HG03442 (cell line): ENCODE results near the gene UBE2G1.

Experiments used
- ATAC-seq: cut with Tn5 transposase; IDR thresholded peaks from one replicate; pipeline ENCODE4 v1.9.1; 2021; ENCODE audit warnings: mild to moderate bottlenecking, moderate library complexity; ENCODE audit not compliant: unreplicated experiment

The UBE2G1 gene, protein sequence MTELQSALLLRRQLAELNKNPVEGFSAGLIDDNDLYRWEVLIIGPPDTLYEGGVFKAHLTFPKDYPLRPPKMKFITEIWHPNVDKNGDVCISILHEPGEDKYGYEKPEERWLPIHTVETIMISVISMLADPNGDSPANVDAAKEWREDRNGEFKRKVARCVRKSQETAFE

DNA sequence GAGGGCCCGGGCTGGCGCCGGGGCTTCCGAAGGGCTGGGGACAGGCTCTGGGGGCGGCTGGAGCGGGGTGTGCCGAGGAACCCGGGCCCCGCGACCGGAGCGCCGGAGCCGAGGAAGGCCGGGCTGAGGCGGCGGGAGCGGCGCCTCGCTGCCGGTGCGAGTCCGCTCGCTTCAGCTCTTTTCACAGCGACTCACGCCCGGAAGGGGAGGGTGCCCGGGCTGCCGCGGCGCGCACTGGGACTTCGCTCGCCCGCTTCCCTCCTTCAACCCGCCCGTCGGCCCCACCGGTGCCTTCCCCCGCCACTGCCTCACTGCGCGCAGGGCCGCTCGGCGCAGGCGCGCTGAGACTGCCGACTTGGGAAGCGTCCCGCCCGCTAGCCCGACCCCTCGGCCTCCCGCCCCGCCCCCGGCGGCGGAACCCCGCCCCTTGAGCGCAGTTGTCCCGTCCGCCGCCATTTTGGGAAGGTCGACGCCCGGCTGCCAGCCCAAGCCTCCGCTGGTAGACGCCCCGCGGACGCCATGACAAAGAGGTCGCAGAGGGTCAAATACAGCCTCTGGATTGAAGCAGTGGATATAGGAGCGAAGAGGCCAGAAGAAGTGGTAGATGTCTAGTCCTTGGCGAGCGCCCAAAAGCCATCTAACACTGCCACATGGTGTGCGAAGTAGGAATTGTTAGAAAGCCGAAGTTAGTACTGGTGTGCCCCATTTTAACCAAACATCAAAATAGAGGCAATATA, at the start of gene UBE2G1:
TSS of gene UBE2G1 (minus strand) at position 349 of the 737 bp plus-strand sequence. CDS start 359 bp downstream, outside the sequence.
- peak; percentile 76 for ATAC-seq

DNA sequence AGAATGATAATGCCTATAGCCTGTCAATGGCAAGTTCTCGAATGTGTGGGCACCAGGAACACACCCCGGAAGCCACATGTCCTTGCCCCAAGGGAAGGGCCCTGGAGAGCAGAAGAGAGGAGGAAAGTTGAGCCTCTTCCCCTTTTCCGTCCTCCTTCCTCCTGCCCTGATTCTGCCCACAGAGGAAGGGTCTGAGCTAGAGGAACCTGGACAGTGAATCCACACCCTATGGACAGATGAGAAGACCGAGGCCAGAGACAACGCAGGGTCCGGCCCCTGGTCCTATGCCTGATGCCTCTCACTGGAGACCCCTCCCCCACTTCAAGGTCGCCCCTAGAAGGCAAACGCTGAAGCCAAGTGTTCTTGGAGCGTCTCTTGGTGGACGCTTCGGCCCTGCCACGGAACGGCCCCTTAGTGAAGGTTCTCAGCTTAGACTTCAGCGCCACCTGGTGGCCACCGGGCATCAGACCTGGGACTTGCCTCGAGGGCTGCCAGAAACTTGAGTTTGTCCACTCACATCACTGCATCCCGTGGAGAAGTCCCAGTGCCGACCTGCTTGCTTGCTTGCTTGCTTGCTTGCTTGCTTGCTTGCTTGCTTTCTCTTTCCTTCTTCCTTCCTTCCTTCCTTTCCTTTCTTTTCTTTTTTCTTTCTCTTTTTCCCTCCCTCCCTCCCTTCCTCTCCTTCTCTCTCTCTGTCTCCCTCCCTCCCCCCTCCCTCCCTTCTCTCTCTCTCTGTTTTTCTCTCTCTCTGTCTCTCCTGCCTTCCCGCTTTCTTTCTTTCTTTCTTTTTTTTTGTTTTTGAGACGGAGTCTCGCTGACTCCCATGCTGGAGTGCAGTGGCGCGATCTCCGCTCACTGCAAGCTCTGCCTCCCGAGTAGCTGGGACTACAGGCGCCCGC, 46.7 kb upstream of the UBE2G1 start:
- ATAC-seq: no peak

DNA sequence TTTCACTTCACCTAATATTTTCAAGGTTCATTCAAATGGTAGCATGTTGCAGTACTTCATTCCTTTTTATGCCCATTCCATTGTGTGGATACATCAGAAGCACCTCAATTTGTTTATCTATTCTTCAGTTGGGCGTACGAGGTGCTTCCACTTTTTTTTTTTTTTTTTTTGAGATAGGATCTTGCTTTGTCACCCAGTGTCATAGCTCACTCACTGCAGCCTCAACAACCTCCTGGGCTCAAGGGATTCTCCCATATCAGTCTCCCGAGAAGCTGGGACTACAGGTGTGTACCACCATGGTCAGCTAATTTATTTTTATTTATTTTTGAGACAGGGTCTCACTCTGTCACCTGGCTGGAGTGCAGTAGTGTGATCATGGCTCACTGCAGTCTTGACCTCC, 44.7 kb upstream of the UBE2G1 start:
- no peak for ATAC-seq

DNA sequence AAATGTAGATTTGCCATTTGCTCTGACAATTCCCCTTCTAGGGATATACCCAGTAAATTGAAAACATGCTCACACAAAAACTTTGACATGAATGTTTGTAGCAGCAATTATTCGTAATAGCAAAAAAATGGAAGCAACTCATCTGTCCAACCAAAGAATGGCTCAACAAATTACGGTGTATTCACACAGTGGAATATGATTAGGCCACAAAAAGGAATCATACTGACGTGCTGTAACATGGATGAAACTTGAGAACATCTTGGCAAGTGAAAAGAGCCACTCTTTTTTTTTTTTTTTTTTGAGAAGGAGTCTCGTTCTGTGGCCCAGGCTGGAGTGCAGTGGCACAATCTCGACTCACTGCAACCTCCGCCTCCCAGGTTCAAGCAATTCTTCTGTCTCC, 43.2 kb upstream of the UBE2G1 start:
- ATAC-seq: no peak

DNA sequence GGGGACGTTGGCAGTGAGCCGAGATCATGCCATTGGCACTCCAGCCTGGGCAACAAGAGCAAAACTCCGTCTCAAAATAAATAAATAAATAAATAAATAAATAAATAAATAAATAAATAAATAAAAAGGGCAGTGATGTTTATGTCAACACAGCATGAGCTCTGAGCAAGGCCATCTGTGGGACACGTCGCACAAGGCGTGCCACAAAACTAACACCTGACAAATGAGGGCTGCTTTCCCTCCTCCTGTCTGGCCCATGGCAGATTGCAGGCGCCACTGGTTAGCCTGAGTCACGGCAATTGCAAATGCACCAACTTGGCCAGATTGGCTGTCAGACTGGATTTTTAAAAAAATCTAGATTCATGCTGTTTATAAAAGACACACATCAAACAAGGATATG, 41.4 kb upstream of the UBE2G1 start:
- ATAC-seq: no peak

DNA sequence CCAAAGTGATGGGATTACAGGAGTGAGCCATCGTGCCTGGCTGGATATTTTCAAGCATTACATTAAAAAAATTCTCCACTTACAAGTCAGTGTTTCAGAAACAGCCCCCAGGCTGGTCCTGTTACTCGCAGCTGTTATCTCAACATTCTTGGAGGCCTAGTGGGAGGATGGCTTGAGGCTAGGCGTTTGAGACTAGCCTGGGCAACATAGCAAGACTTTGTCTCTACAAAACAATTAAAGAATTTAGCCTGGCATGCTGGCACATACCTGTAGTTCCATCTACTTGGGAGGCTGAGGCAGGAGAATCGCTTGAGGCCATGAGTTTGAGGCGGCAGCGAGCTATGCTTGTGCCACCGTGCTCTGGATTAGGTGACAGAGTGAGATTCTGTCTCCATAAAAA, 40.7 kb upstream of the UBE2G1 start:
- no peak for ATAC-seq

DNA sequence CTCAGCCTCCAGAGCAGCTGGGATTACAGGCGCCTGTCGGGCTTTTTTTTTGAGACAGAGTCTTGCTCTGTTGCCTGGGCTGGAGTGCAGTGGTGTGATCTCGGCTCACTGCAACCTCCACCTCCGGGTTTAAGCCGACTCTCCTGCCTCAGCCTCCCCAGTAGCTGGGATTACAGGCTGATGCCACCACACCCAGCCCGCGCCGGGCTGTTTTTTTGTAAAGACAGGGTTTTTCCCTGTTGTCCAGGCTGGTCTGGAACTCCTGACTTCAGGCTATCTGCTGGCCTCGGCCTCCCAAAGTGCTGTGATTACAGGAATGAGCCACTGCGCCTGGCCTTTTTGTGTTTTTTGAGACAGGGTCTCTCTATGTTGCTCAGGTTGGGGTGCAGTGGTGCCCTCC, 39.9 kb upstream of the UBE2G1 start:
- no peak for ATAC-seq

DNA sequence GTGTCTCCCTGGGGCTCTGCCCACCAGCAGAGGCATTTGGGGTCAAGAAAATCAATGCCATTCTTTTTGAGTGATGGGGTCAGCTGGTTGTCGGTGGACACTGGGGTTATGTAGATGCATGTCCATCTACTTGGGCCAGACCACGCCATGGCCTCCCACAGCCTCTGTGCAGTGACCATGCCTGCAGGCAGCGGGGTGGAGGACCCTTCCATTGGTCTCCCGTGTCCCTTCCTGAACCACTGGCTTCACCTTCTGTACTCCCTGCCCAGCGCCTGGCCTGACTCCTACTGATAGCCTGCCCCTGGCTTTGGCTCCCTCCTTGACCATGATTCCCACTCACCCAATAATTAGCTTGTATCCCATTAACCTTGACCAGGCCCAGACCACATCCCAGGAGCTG, 39.2 kb upstream of the UBE2G1 start:
- ATAC-seq: no peak

DNA sequence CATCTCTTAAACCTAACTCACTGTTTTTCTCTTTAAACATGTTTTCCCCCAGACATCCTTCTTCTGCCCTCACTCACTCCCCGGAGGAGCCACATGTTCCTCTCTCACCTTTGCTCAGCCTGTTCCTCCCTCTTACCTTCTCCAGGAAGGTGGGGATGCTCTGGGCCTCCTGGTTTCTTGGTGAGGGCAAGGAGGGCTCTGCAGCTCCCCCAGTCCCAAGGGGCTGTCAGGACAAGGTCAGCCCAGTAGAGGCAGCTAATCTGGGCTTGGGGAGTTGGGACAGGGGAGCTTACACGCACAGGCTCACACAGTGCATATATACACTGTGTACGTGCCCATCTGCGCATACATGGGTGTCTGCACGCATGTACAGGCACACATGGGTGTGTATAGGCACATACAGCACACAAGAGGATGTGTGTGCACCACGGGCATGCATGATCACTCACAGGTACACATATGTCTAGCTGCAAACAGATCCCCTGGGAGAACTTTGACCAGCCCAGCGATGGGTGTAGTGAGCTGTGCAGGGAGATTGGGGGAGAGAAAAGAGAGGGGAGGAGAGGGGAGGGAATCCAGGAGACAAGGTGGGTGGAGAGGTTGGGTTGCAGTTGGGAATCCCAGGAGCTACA, 38.7 kb upstream of the UBE2G1 start:
- ATAC-seq: no peak

DNA sequence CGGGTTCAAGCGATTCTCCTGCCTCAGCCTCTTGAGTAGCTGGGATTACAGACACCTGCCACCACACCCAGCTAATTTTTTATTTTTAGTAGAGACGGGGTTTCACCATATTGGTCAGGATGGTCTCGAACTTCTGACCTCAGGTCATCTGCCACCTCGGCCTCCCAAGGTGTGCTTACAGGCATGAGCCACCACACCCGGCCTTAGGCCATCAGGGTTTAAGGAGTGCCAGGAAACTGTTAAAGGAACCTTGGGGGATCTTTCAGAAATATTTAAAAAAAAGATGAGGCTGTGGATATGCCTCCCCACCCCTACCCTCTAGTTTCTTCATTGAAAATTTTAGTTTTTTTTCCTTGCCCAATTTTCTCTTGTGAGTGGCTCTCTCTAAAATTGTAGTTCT, 31.4 kb upstream of the UBE2G1 start:
- no peak for ATAC-seq

DNA sequence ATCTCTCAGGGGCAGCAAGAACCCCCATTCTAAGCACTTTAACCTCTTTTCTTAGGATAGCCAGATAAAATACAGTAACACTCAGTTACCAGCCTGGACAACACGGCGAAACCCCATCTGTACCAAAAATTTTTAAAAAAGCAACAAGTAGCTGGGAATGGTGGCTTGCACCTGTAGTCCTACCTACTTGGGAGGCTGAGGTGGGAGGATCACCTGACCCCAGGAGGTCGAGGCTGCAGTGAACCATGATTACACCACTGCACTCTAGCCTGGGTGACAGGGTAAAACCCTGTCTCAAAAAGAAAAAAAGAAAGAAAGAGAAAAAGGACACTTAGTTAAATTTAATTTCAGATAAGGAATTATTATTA, 28.6 kb upstream of the UBE2G1 start:
- no peak for ATAC-seq

DNA sequence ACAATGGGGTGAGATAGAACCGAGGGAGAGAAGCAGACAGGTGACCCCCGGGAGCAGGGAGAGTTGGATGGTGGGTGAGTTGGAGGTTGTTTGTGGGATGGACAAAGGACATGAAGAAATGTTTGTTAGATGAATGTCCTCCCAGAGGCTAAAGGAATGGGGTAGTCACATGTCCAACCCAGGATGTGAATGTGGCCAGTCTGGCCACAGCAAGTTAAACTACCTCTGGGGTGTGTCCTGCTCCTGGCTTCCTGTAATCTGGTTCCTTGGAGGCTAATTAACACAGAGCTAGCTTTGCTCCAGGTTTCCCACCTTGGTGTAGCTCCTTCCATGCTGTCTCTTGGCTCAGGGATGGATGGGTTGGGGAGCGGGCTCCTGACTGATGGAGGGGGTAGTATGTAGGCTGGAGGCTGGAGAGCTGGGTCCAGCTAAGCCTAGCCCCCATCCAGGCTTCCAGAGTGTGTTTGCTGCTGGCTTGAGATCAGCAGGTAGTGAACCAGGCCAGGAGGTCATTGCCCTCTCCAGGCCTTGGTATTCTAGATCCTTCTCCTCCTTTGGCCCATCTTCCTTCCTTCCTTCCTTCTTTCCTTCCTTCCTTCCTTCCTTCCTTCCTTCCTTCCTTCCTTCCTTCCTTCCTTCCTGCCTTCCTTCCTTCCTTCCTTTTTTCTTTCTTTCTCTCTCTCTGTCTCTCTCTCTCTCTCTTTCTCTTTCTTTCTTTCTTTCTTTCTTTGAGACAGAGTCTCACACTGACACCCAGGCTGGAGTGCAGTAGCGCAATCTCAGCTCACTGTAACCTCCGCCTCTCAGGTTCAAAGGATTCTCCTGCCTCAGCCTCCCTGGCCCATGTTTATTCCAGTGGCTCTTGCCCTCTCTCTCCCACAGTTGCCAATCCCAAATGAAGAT, 28.0 kb upstream of the UBE2G1 start:
- ATAC-seq: no peak

DNA sequence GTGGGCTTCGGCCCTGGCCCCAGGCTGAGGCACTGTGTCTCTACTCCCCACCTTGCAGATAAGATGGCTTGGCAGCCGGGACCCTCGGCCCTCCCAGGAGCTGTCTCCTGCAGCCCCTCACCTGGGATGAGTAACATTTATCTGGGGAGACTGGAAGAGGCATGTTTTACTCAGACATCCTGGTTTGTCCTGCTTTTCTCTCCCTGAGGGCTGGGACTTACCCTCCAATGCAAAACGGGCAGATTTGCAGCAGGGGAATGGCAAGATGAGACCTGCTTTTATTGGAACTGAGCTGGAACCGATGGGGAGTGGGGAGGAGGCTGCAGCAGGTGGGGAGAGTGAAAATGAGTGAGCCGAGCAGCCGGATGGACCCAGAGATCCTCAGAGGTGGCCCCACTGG, 27.3 kb upstream of the UBE2G1 start:
- no peak for ATAC-seq

DNA sequence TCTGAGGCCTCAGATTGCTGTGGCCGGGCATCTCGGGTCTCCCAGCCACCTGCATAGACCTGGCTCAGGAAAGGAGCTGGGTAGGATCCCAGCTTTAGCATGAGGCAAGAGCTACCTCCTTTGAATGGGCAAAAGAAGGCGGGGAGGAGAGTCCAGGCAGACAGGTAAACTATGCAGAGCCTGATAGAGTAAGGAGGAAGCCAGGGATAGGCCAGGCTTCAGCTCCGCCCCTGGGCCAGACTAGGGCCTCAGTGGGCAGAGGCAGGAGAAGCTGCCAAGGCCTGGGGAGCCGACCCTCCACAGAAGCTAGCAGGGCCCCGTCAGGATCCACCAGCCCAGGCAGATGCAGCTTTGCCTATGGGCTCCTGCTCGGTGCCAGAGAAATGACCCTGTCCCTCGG, 22.6 kb upstream of the UBE2G1 start:
- no peak for ATAC-seq

DNA sequence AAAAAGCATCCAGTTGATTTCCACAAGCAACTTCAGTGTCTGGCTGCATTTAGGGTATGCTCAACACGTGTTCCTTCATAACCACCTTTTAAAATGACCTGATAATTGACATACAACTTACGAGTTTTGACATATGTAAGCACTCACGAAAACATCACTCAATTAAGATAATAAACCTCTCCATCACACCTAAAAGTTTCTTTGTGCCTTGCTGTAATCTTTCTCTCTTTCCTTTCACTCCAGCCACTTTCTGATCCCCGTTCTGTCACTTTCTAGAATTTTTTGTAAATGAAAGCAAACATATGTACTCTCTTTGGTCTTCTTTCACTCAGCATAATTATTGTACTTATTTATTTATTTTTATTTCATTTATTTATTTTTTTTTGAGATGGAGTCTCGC, 20.7 kb upstream of the UBE2G1 start:
- ATAC-seq: no peak

DNA sequence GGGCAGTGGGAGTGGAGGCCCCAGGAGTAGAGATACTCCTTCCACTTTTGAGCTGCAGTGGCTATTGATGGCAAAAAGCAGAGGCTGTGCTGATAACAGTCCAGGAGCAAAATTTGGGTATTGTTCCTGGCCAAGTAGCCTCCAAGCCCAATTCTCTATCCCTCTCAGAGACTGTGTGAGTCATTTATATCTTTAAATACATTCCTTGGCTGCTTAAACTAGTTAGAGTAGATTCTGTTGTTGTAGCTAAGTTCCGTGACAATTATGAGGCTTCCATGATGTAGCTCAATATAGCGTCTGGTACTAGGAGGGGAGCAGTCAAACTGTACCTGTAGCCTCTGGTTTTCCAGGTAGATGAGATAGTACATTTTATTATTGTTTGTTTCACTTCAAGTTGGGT, 19.9 kb upstream of the UBE2G1 start:
- ATAC-seq: no peak

DNA sequence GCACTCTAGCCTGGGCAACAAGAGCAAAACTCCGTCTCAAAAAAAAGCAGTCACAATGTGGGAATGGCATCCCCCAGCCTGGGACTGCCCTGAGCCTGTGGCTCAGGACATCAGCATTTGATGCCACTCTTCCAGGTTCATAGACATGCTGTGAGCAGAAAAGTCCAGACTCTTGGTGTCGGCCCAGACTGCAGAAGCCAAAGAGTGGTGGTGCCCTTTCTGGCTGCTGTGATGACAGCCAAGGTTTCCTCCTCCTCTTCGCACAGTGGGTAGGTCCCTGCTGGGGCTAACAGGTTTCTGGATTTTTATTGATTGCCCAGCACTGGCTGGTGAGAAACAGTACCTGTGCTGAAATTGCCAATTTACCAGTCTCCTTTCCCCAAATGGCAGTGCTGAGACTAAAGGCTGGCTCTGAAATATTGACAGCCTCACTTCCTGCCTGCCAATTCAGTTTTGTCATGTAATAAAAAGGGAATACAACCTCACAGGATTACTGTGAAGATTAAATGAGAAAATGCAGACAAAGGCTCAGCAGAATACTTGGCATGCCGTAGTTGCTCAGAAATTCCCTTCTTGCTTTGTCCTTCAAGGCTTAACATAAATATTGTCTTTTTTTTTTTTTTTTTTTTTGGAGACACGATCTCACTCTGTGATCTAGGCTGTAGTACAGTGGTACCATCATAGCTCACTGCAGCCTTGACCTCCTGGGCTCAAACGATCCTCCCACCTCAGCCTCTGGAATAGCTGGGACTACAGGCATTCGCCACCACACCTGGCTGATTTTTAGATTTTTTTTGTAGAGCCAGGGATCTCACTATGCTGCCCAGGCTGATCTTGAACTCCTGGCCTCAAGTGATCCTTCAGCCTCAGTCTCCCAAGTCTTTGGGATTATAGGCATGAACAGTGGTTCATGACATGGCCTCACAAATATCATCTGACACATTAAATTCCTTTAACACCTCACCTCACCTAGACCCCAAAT, 15.5 kb upstream of the UBE2G1 start:
- no peak for ATAC-seq

DNA sequence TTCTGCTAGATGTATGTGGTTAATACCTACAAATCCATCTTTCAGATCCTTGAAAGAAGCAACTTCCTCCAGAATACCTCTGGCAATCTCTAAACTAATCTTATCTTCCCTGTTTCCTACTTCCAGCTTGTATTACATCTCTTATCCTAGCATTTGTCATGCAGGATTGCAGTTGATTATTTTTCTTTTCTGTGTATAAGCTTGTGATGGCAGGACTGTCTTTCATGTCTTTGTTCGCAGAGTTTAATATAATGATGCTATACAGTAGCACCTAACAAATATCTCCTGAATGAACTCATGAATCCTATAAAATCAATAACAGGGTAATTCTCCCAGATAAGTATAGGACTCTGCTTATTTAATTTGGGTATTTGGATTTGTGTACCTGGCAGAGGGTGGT, 12.2 kb upstream of the UBE2G1 start:
- no peak for ATAC-seq

DNA sequence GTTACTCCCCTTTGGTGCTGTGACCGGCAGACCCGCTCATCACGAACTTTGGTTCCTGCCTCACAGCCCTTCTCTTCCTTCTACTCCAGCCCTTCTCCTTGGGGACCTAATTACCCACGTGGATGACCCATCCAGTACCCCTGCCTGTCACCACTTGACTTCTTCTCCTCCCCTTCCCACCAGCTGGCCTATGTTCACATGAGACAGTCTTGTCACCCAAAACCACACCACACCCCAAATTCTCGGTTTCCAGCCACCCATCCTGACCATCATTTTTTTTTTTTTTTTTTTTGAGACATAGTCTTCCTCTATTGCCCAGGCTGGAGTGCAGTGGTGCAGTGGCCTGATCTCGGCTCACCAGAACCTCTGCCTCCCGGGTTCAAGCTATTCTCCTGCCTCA, 10.8 kb upstream of the UBE2G1 start:
- ATAC-seq: peak; percentile 30
